Caco-2 (cell line): Measurements from ENCODE around the gene CABP2. TPM values are rescaled to one million over a fixed set of nuclear protein-coding genes. Genes with fewer than 3 reads are reported as not detected.

ENCODE experiments used
- BruUV-seq: library from RNA; stranded (reverse); fragments of 400-500 nt; replicated peaks from 2 replicates; lab custom pipeline; 2021; lab: Mats Ljungman, UMichigan
- CTCF ChIA-PET: fragments of 300-600 bp; sonication (Branson Sonifier 250); formaldehyde crosslinking; loops from one replicate; lab custom pipeline; 2022; ENCODE audit warnings: antibody characterized with exemption; lab: Charles Lee
- POLR2A ChIA-PET: fragments of 300-600 bp; sonication (Branson Sonifier 250); formaldehyde crosslinking; loops from one replicate; lab custom pipeline; 2022; ENCODE audit warnings: antibody characterized with exemption; lab: Charles Lee
- DNase-seq, 2 experiments: peaks; one replicate each; pipeline versions ENCODE4 v3.0.0 to v3.0.0-alpha.2; 2020 to 2022
- H3K27me3 ChIP-seq: replicated peaks from 2 replicates; pipeline ENCODE4 v1.6.0; 2011; ENCODE audit warnings: low read length; ENCODE audit not compliant: control insufficient read depth, insufficient read depth
- H3K36me3 ChIP-seq: 2 replicates; pipeline ENCODE4 v1.5.1; 2011; ENCODE audit warnings: low read length; ENCODE audit not compliant: control insufficient read depth, insufficient read depth
- H3K4me1 ChIP-seq: fragments of 250-450 bp; sonication (Bioruptor Pico); 2 replicates; pipeline ENCODE4 v1.5.1; 2020; ENCODE audit warnings: mild to moderate bottlenecking
- H3K4me3 ChIP-seq: 2 replicates; pipeline ENCODE4 v1.5.1; 2011; ENCODE audit warnings: low read depth, mild to moderate bottlenecking, control low read depth, low read length
- H3K9me3 ChIP-seq: fragments of 250-450 bp; sonication (Bioruptor Pico); 2 replicates; pipeline ENCODE4 v1.5.1; 2020; ENCODE audit warnings: mild to moderate bottlenecking, moderate library complexity
- H3K27ac Mint-ChIP-seq: one replicate; pipeline ENCODE4 v1.8.0; 2022; ENCODE audit warnings: mixed read lengths; ENCODE audit not compliant: unreplicated experiment
- H3K27me3 Mint-ChIP-seq: one replicate; pipeline ENCODE4 v1.8.0; 2022; ENCODE audit warnings: mixed read lengths; ENCODE audit not compliant: insufficient read depth, unreplicated experiment
- H3K36me3 Mint-ChIP-seq: one replicate; pipeline ENCODE4 v1.8.0; 2022; ENCODE audit warnings: mild to moderate bottlenecking, mixed read lengths; ENCODE audit not compliant: insufficient read depth, unreplicated experiment
- H3K4me1 Mint-ChIP-seq: one replicate; pipeline ENCODE4 v1.8.0; 2022; ENCODE audit warnings: low read depth, mixed read lengths; ENCODE audit not compliant: unreplicated experiment
- H3K4me3 Mint-ChIP-seq: one replicate; pipeline ENCODE4 v1.8.0; 2022; ENCODE audit warnings: mild to moderate bottlenecking, moderate library complexity, mixed read lengths; ENCODE audit not compliant: unreplicated experiment
- H3K9me3 Mint-ChIP-seq: one replicate; pipeline ENCODE4 v1.8.0; 2022; ENCODE audit warnings: mixed read lengths; ENCODE audit not compliant: unreplicated experiment
- CTCF ChIP-seq, 2 experiments: fragments of 200-600 bp in 1 of 2; IDR thresholded peaks; 1 replicate in 1 of 2; 2 replicates in 1 of 2; pipeline versions ENCODE4 v1.5.1 to v1.8.0; 2011 to 2022; ENCODE audit warnings: antibody characterized with exemption in 1 of 2, control low read depth in 1 of 2, inconsistent platforms in 1 of 2, low read depth in 1 of 2, low read length in 1 of 2, mild to moderate bottlenecking in 1 of 2, moderate library complexity in 1 of 2; ENCODE audit not compliant: insufficient read depth in 1 of 2, severe bottlenecking in 1 of 2, unreplicated experiment in 1 of 2
- intact Hi-C: fragments of 100-400 bp; cut with micrococcal nuclease; formaldehyde crosslinking; loops from one replicate; pipeline ENCODE4 v1.10.0; 2022; ENCODE audit not compliant: unreplicated experiment
- total RNA-seq: library from RNA; stranded (reverse); gene quantifications from 2 replicates; pipeline ENCODE4 v1.2.3, GENCODE V29; 2022

CABP2 gene
- total RNA-seq, 1 experiment from 2014 or later = not detected

- no peaks in the 10 kb centered on the region for H3K36me3 ChIP-seq
- intact Hi-C loops = no loop called here
- Mint-ChIP-seq H3K27ac (no peak overlapping the region), H3K27me3 (no peaks in the 10 kb centered on the region), H3K36me3 (no peaks in the 10 kb centered on the region), H3K4me1 (no peaks in the 10 kb centered on the region), H3K9me3 (no peaks in the 10 kb centered on the region), H3K4me3 (no peak overlapping the region)
- H3K4me1 ChIP-seq = no peaks in the 10 kb centered on the region
- ChIA-PET POLR2A (no interaction called here), CTCF (no interaction called here)
- H3K27me3 ChIP-seq = no peaks in the 10 kb centered on the region
- no peak for TF ChIP-seq CTCF (IDR thresholded peaks at IDR 0.05; ENCODE audit: insufficient read depth in 1 of 2, low read depth in 1 of 2, low read length in 1 of 2, severe bottlenecking in 1 of 2, unreplicated experiment in 1 of 2)
- no peak for DNase-seq
- no peak overlapping the region for H3K4me3 ChIP-seq
- no peaks in the 10 kb centered on the region for H3K9me3 ChIP-seq
- no TSS peak for BruUV-seq
Measured at GRCh38 chr11:67520856-67521824, 2.1 kb downstream of the CABP2 start.

GRCh38 chr11:67519726-67520125, 3.5 kb downstream of the CABP2 start:
- Histone ChIP-seq H3K4me1 (no peaks in the 10 kb centered on the region), H3K27me3 (no peaks in the 10 kb centered on the region), H3K9me3 (no peaks in the 10 kb centered on the region), H3K4me3 (no peak overlapping the region), H3K36me3 (no peaks in the 10 kb centered on the region)
- Mint-ChIP-seq H3K9me3 (no peaks in the 10 kb centered on the region), H3K4me3 (no peak overlapping the region), H3K27ac (no peak overlapping the region), H3K4me1 (peaks cover 2% of the 10 kb centered on the region), H3K36me3 (no peaks in the 10 kb centered on the region), H3K27me3 (no peaks in the 10 kb centered on the region)
- no peak for DNase-seq
- no peak for TF ChIP-seq CTCF (IDR thresholded peaks at IDR 0.05; ENCODE audit: insufficient read depth in 1 of 2, low read depth in 1 of 2, low read length in 1 of 2, severe bottlenecking in 1 of 2, unreplicated experiment in 1 of 2)
- intact Hi-C loops = no loop called here
- POLR2A ChIA-PET = no interaction called here
- BruUV-seq = no TSS peak
- CTCF ChIA-PET = no interaction called here

GRCh38 chr11:67517784-67518552, 5.3 kb downstream of the CABP2 start:
- no peaks in the 10 kb centered on the region for H3K9me3 ChIP-seq
- H3K4me1 ChIP-seq = no peaks in the 10 kb centered on the region; the same call in 1 of the 2 replicates
- no peaks in the 10 kb centered on the region for H3K9me3 Mint-ChIP-seq
- H3K27me3 Mint-ChIP-seq = no peaks in the 10 kb centered on the region
- H3K27me3 ChIP-seq = no peaks in the 10 kb centered on the region
- no TSS peak for BruUV-seq
- H3K36me3 Mint-ChIP-seq = no peaks in the 10 kb centered on the region
- no peak overlapping the region for H3K27ac Mint-ChIP-seq
- H3K4me3 ChIP-seq = no peak overlapping the region
- CTCF ChIA-PET = no interaction called here
- H3K36me3 ChIP-seq = no peaks in the 10 kb centered on the region
- intact Hi-C loops = no loop called here
- DNase-seq = no peak
- H3K4me3 Mint-ChIP-seq = no peak overlapping the region
- peaks cover 9% of the 10 kb centered on the region for H3K4me1 Mint-ChIP-seq
- no peak for TF ChIP-seq CTCF (IDR thresholded peaks at IDR 0.05; ENCODE audit: insufficient read depth in 1 of 2, low read depth in 1 of 2, low read length in 1 of 2, severe bottlenecking in 1 of 2, unreplicated experiment in 1 of 2)
- POLR2A ChIA-PET = interaction anchor here (0.9 kb wide), 1 partner anchor 66 kb away, joined by 5 read pairs; the partner anchor contains the start of gene GSTP1
